BJ (cell line): ENCODE data around the gene CR1L. TPM values are rescaled to one million over a fixed set of nuclear protein-coding genes. Genes with fewer than 3 reads are reported as not detected.
A peak's percentile ranks its signal among the peaks of the same experiment; 100 is the strongest.

Experiments used
- CTCF ChIA-PET: fragments of 350-600 bp; formaldehyde crosslinking; extraction: SDS; loops from one replicate; lab custom pipeline; 2021; ENCODE audit warnings: antibody characterized with exemption, inconsistent platforms; lab: Yijun Ruan, JAX
- POLR2A ChIA-PET: fragments of 300-600 bp; sonication (Branson Sonifier 250); formaldehyde crosslinking; extraction: SDS; loops from one replicate; lab custom pipeline; 2021; ENCODE audit warnings: antibody characterized with exemption; lab: Charles Lee
- DNase-seq: peaks from one replicate; pipeline ENCODE4 v3.0.0-alpha.2; 2011; ENCODE audit warnings: low read depth
- H3K27me3 ChIP-seq: 2 replicates; pipeline ENCODE4 v1.6.0; 2011; ENCODE audit warnings: low read length; ENCODE audit not compliant: control insufficient read depth, insufficient read depth
- H3K36me3 ChIP-seq: 2 replicates; pipeline ENCODE4 v1.5.1; 2011; ENCODE audit warnings: low read length; ENCODE audit not compliant: control insufficient read depth, insufficient read depth
- H3K4me3 ChIP-seq: 2 replicates; pipeline ENCODE4 v1.5.1; 2011; ENCODE audit warnings: low read depth, mild to moderate bottlenecking, control low read depth, low read length
- CTCF ChIP-seq: IDR thresholded peaks from 2 replicates; pipeline ENCODE4 v1.5.1; 2011; ENCODE audit warnings: low read depth, mild to moderate bottlenecking, control low read depth, inconsistent platforms, low read length, moderate library complexity; ENCODE audit not compliant: insufficient read depth
- polyA plus RNA-seq: library from polyadenylated mRNA; depleted of rRNA; stranded (reverse); fragments of >200 nt; gene quantifications from 2 replicates; pipeline ENCODE4 v1.2.3, GENCODE V29; 2011

CR1L gene
- polyA plus RNA-seq, 1 experiment, result not detected

GRCh38 chr1:207644166-207644851 lies 624 bp upstream of the CR1L start:
- H3K27me3 ChIP-seq, result peaks cover 9% of the 10 kb centered on the region
- ChIA-PET CTCF (no interaction called here), POLR2A (no interaction called here)
- H3K4me3 ChIP-seq, result peak overlapping the region; percentile 54
- no peaks in the 10 kb centered on the region for H3K36me3 ChIP-seq
- no peak for DNase-seq
- no peak for TF ChIP-seq CTCF

GRCh38 chr1:207645635-207646081 lies 725 bp downstream of the CR1L start:
- DNase-seq, result no peak
- CTCF ChIA-PET, result interaction anchor here (0.6 kb wide), 1 partner anchor 18 kb away, joined by 5 read pairs; no protein-coding TSS in a partner anchor
- Histone ChIP-seq H3K4me3 (peak overlapping the region; percentile 54; the same call in 1 of the 2 replicates), H3K27me3 (peaks cover 9% of the 10 kb centered on the region), H3K36me3 (no peaks in the 10 kb centered on the region)
- POLR2A ChIA-PET, result no interaction called here
- no peak for TF ChIP-seq CTCF

GRCh38 chr1:207646171-207646570 lies 1.2 kb downstream of the CR1L start:
- no peak for TF ChIP-seq CTCF
- ChIA-PET POLR2A (no interaction called here), CTCF (no interaction called here)
- H3K36me3 ChIP-seq, result no peaks in the 10 kb centered on the region
- no peak overlapping the region for H3K4me3 ChIP-seq
- DNase-seq, result no peak
- peaks cover 9% of the 10 kb centered on the region for H3K27me3 ChIP-seq

GRCh38 chr1:207646944-207647579 lies 2.1 kb downstream of the CR1L start:
- no peaks in the 10 kb centered on the region for H3K36me3 ChIP-seq
- no peak overlapping the region for H3K4me3 ChIP-seq
- CTCF ChIA-PET, result interaction anchor here (1.3 kb wide), 1 partner anchor 27 kb away, joined by 3 read pairs; no protein-coding TSS in a partner anchor
- no peak for DNase-seq
- POLR2A ChIA-PET, result no interaction called here
- no peak for TF ChIP-seq CTCF
- H3K27me3 ChIP-seq, result peaks cover 9% of the 10 kb centered on the region

GRCh38 chr1:207647671-207648333 lies 2.9 kb downstream of the CR1L start:
- DNase-seq, result no peak
- Histone ChIP-seq H3K36me3 (no peaks in the 10 kb centered on the region), H3K27me3 (peaks cover 9% of the 10 kb centered on the region), H3K4me3 (no peak overlapping the region)
- CTCF ChIA-PET, result interaction anchor here (1.3 to 1.7 kb wide), 2 partner anchors 25 to 28 kb away, joined by 3 to 5 read pairs; no protein-coding TSS in a partner anchor
- POLR2A ChIA-PET, result no interaction called here
- no peak for TF ChIP-seq CTCF
